Stomach (tissue), 9 donors: ENCODE measurements around the gene DMRTB1. TPM values are rescaled to one million over a fixed set of nuclear protein-coding genes. Genes with fewer than 3 reads are reported as not detected.

Experiments
- DNase-seq, 2 donors: peaks; one replicate each; pipeline versions ENCODE4 v3.0.0 to v3.0.0-alpha.2; 2013 to 2019
- H3K27ac ChIP-seq, 5 donors: fragments of 200-600 bp in 4 of 5; sonication (generic) in 4 of 5; one replicate each; pipeline ENCODE4 v1.5.1; 2013 to 2019; ENCODE audit warnings: mild to moderate bottlenecking in 1 of 5, moderate library complexity in 1 of 5
- H3K27me3 ChIP-seq, 3 donors: fragments of 200-600 bp; sonication (generic); one replicate each; pipeline ENCODE4 v1.5.1; 2017 to 2019; ENCODE audit warnings: mixed run types in 1 of 3
- H3K36me3 ChIP-seq, 4 donors: fragments of 200-600 bp; sonication (generic); 1 replicate in 3 of 4; 2 replicates in 1 of 4; pipeline ENCODE4 v1.5.1; 2016 to 2019
- H3K4me1 ChIP-seq, 4 donors: fragments of 200-600 bp; sonication (generic); one replicate each; pipeline ENCODE4 v1.5.1; 2016 to 2019
- H3K4me3 ChIP-seq, 4 donors: fragments of 200-600 bp; sonication (generic) in 3 of 4; one replicate each; pipeline ENCODE4 v1.5.1; 2016 to 2019; ENCODE audit warnings: mild to moderate bottlenecking in 1 of 4
- H3K9me3 ChIP-seq, 4 donors: fragments of 200-600 bp; sonication (generic); one replicate each; pipeline ENCODE4 v1.5.1; 2016 to 2019
- CTCF ChIP-seq, 7 experiments: fragments of 450-650 bp in 4 of 7; fragments of 200-600 bp in 3 of 7; sonication (generic) in 3 of 7; IDR thresholded peaks; one replicate each; pipeline ENCODE4 v1.5.1; 2016 to 2019; ENCODE audit warnings: antibody characterized with exemption in 7 of 7, control low read depth in 2 of 7, mild to moderate bottlenecking in 1 of 7
- EP300 ChIP-seq: sonication (generic); formaldehyde crosslinking; IDR thresholded peaks from one replicate; pipeline ENCODE4 v1.6.1; 2017; ENCODE audit warnings: antibody characterized with exemption
- POLR2A ChIP-seq, 4 donors: fragments of 450-650 bp; IDR thresholded peaks; one replicate each; pipeline ENCODE4 v1.6.1; 2016; ENCODE audit warnings: antibody characterized with exemption in 4 of 4, control low read depth in 2 of 4, mild to moderate bottlenecking in 1 of 4, moderate library complexity in 1 of 4
- POLR2AphosphoS5 ChIP-seq, 3 donors: sonication (generic); formaldehyde crosslinking; IDR thresholded peaks; one replicate each; pipeline ENCODE4 v1.6.1; 2016; ENCODE audit warnings: antibody characterized with exemption in 3 of 3
- WGBS, 5 donors: extraction: QIAGEN DNeasy Blood & Tissue Kit in 3 of 5; methylation state at CpG; one replicate each; pipeline versions ENCODE4 v1.1.5 to v1.1.7; 2013 to 2018; 5-methylcytosine and 5-hydroxymethylcytosine counted together
- intact Hi-C: fragments of 100-400 bp; cut with DNase I; formaldehyde crosslinking; loops from one replicate; pipeline ENCODE4 v1.15.1; 2023; ENCODE audit warnings: low total_unique reads
- polyA plus RNA-seq, 3 donors: library from polyadenylated mRNA; stranded (reverse); fragments of 200-250 nt; gene quantifications; one replicate each; pipeline ENCODE4 v1.2.3, GENCODE V29; 2013
- total RNA-seq, 5 donors: library from RNA; depleted of rRNA; stranded (reverse); fragments of >200 nt; gene quantifications; one replicate each; pipeline versions ENCODE4 v1.1.0 to v1.2.3, GENCODE V29; 2014 to 2016
- donor health status: healthy with polysubstance abuse.
- donor health status: Bipolar disorder and iron deficiency.
- donor health status: healthy.

Gene DMRTB1
- total and polyA plus RNA-seq, 8 donors = not detected

- intact Hi-C loops = no loop called here
- peaks cover 0 to 29% (median 7%) of the 10 kb centered on the region in 3 donors for H3K27me3 ChIP-seq
- H3K9me3 ChIP-seq = no peaks in the 10 kb centered on the region
- H3K4me3 ChIP-seq = no peak overlapping the region
- WGBS, 5 donors = 71 to 84% (median 81%) methylated on average over 12 of the region's 12 CpGs
- no peak for TF ChIP-seq POLR2AphosphoS5 (IDR thresholded peaks at IDR 0.05)
- TF ChIP-seq CTCF (IDR thresholded peaks at IDR 0.05) = no peak
- TF ChIP-seq POLR2A (IDR thresholded peaks at IDR 0.05) = no peak
- no peak for TF ChIP-seq EP300
- H3K4me1 ChIP-seq = peaks cover 0 to 29% (median 13%) of the 10 kb centered on the region in 4 donors
- no peak overlapping the region for H3K27ac ChIP-seq
- H3K36me3 ChIP-seq = no peaks in the 10 kb centered on the region
- no peak for DNase-seq
These were observed 43.8 kb upstream of the DMRTB1 start for GRCh38 chr1:53415432-53415831.

GRCh38 chr1:53416269-53416813, 42.9 kb upstream of the DMRTB1 start:
- Histone ChIP-seq H3K4me1 (peaks cover 0 to 29% (median 13%) of the 10 kb centered on the region in 4 donors), H3K27ac (no peak overlapping the region), H3K36me3 (no peaks in the 10 kb centered on the region), H3K4me3 (no peak overlapping the region), H3K9me3 (peaks cover 0 to 4% (median 0%) of the 10 kb centered on the region in 4 donors), H3K27me3 (peaks cover 0 to 29% (median 7%) of the 10 kb centered on the region in 3 donors)
- DNase-seq = no peak
- 36 to 58% (median 46%) methylated on average over 4 of the region's 4 CpGs for WGBS, 5 donors
- no peak for TF ChIP-seq CTCF (IDR thresholded peaks at IDR 0.05)
- intact Hi-C loops = no loop called here

- H3K9me3 ChIP-seq = peaks cover 0 to 7% (median 0%) of the 10 kb centered on the region in 4 donors
- H3K27me3 ChIP-seq = peaks cover 0 to 29% (median 7%) of the 10 kb centered on the region in 3 donors
- no peak for TF ChIP-seq POLR2AphosphoS5 (IDR thresholded peaks at IDR 0.05)
- no peak for TF ChIP-seq POLR2A (IDR thresholded peaks at IDR 0.05)
- no peak for TF ChIP-seq CTCF (IDR thresholded peaks at IDR 0.05)
- TF ChIP-seq EP300 = no peak
- H3K4me3 ChIP-seq = no peak overlapping the region
- no peak for DNase-seq
- H3K27ac ChIP-seq = no peak overlapping the region
- peaks cover 0 to 29% (median 13%) of the 10 kb centered on the region in 4 donors for H3K4me1 ChIP-seq
- intact Hi-C loops = no loop called here
- 13 to 28% (median 18%) methylated on average over 9 of the region's 9 CpGs for WGBS, 5 donors
- no peaks in the 10 kb centered on the region for H3K36me3 ChIP-seq
These were observed 42.1 kb upstream of the DMRTB1 start for GRCh38 chr1:53417074-53417511.

- Histone ChIP-seq H3K27ac (no peak overlapping the region), H3K9me3 (peaks cover 0 to 7% (median 0%) of the 10 kb centered on the region in 4 donors), H3K27me3 (peaks cover 0 to 29% (median 7%) of the 10 kb centered on the region in 3 donors), H3K36me3 (no peaks in the 10 kb centered on the region), H3K4me3 (no peak overlapping the region), H3K4me1 (peaks cover 0 to 12% (median 5%) of the 10 kb centered on the region in 4 donors)
- WGBS, 5 donors = 23 to 35% (median 26%) methylated on average over 5 of the region's 5 CpGs
- no peak for TF ChIP-seq CTCF (IDR thresholded peaks at IDR 0.05)
- TF ChIP-seq POLR2A (IDR thresholded peaks at IDR 0.05) = no peak
- TF ChIP-seq POLR2AphosphoS5 (IDR thresholded peaks at IDR 0.05) = no peak
- no peak for TF ChIP-seq EP300
- intact Hi-C loops = no loop called here
- DNase-seq = no peak
These were observed 40.2 kb upstream of the DMRTB1 start for GRCh38 chr1:53419034-53419433.
